H1 (cell line): ENCODE data around the gene WWC1. TPM values are rescaled to one million over a fixed set of nuclear protein-coding genes. Genes with fewer than 3 reads are reported as not detected.

Experiments used
- CTCF ChIA-PET: fragments of 300-600 bp; sonication (Branson Sonifier 250); formaldehyde crosslinking; loops from one replicate; lab custom pipeline; 2021; ENCODE audit not compliant: partially characterized antibody; lab: Charles Lee
- POLR2A ChIA-PET: fragments of 300-600 bp; sonication (Branson Sonifier 250); formaldehyde crosslinking; loops from one replicate; lab custom pipeline; 2021; ENCODE audit warnings: inconsistent platforms; ENCODE audit not compliant: partially characterized antibody; lab: Charles Lee
- DNase-seq, 2 experiments: peaks; one replicate each; pipeline versions ENCODE4 v3.0.0 to v3.0.0-alpha.2; 2010 to 2022; ENCODE audit warnings: low spot score in 2 of 2, low read depth in 1 of 2, mixed read lengths in 1 of 2
- FAIRE-seq: peaks from 2 replicates; lab custom pipeline; 2011; peaks lifted over from hg19 to GRCh38; lab: Jason Lieb, UNC
- H2AFZ ChIP-seq: 2 replicates; pipeline ENCODE4 v1.8.1; 2012; ENCODE audit warnings: low read length, inconsistent platforms
- H2AK5ac ChIP-seq: 2 replicates; pipeline ENCODE4 v1.6.1; 2013; ENCODE audit warnings: low read depth, low read length
- H2BK120ac ChIP-seq: replicated peaks from 2 replicates; pipeline ENCODE3; 2013; ENCODE audit warnings: low read depth, low read length, inconsistent platforms
- H2BK12ac ChIP-seq: 2 replicates; pipeline ENCODE4 v1.6.1; 2013; ENCODE audit warnings: low read depth, low read length
- H2BK15ac ChIP-seq: 2 replicates; pipeline ENCODE4 v1.6.1; 2013; ENCODE audit warnings: low read length
- H2BK20ac ChIP-seq: 2 replicates; pipeline ENCODE4 v1.6.1; 2013; ENCODE audit warnings: low read length
- H2BK5ac ChIP-seq: 2 replicates; pipeline ENCODE4 v1.6.1; 2013; ENCODE audit warnings: low read depth, low read length
- H3K14ac ChIP-seq: 2 replicates; pipeline ENCODE4 v1.6.1; 2013; ENCODE audit warnings: inconsistent platforms; ENCODE audit not compliant: insufficient read length
- H3K18ac ChIP-seq: 2 replicates; pipeline ENCODE4 v1.6.1; 2013; ENCODE audit warnings: low read length; ENCODE audit errors: extremely low read depth
- H3K23ac ChIP-seq: 2 replicates; pipeline ENCODE4 v1.6.1; 2013; ENCODE audit warnings: inconsistent platforms; ENCODE audit not compliant: insufficient read length
- H3K23me2 ChIP-seq: 2 replicates; pipeline ENCODE4 v1.6.1; 2013; ENCODE audit warnings: low read depth, low read length
- H3K27ac ChIP-seq: 2 replicates; pipeline ENCODE4 v1.6.1; 2011; ENCODE audit warnings: low read depth, low read length, inconsistent platforms
- H3K27me3 ChIP-seq, 4 experiments: replicated peaks in 1 of 4; 1 replicate in 1 of 4; 2 replicates in 3 of 4; pipeline versions ENCODE4 v1.6.1 to v1.8.1; 2011 to 2013; ENCODE audit warnings: low read length in 3 of 4, mild to moderate bottlenecking in 3 of 4, inconsistent platforms in 2 of 4, mixed read lengths in 2 of 4, moderate library complexity in 1 of 4; ENCODE audit not compliant: control insufficient read depth in 3 of 4, insufficient read depth in 3 of 4; ENCODE audit errors: extremely low read depth in 1 of 4
- H3K36me3 ChIP-seq, 4 experiments: 2 replicates each; pipeline versions ENCODE4 v1.6.1 to v1.8.1; 2011 to 2013; ENCODE audit warnings: mild to moderate bottlenecking in 4 of 4, low read length in 3 of 4, moderate library complexity in 2 of 4, control low read depth in 1 of 4, inconsistent platforms in 1 of 4; ENCODE audit not compliant: insufficient read depth in 4 of 4, control insufficient read depth in 2 of 4
- H3K4ac ChIP-seq: replicated peaks from 2 replicates; pipeline ENCODE3; 2013; ENCODE audit warnings: low read length, low read depth, mixed read lengths, inconsistent platforms; ENCODE audit not compliant: insufficient read length
- H3K4me1 ChIP-seq, 4 experiments: replicated peaks in 1 of 4; 1 replicate in 1 of 4; 2 replicates in 3 of 4; pipeline versions ENCODE4 v1.6.1 to v1.8.1; 2011 to 2013; ENCODE audit warnings: low read length in 3 of 4, inconsistent platforms in 2 of 4, mixed read lengths in 1 of 4; ENCODE audit not compliant: insufficient read depth in 4 of 4, control insufficient read depth in 3 of 4
- H3K4me2 ChIP-seq, 2 experiments: 2 replicates each; pipeline versions ENCODE4 v1.6.1 to v1.8.1; 2011 to 2013; ENCODE audit warnings: low read depth in 2 of 2, low read length in 2 of 2, control low read depth in 1 of 2, inconsistent platforms in 1 of 2, mild to moderate bottlenecking in 1 of 2; ENCODE audit not compliant: insufficient read depth in 1 of 2
- H3K4me3 ChIP-seq, 4 experiments: fragments of 200-600, 300-600 bp in 1 of 4; sonication (generic), shearing (Covaris generic), sonication (Bioruptor Twin) in 1 of 4; 2 replicates each; pipeline versions ENCODE4 v1.5.1 to v1.8.1; 2011 to 2016; ENCODE audit warnings: low read length in 4 of 4, low read depth in 3 of 4, control low read depth in 2 of 4, inconsistent platforms in 2 of 4, mild to moderate bottlenecking in 2 of 4, mixed read lengths in 1 of 4, moderate library complexity in 1 of 4; ENCODE audit not compliant: insufficient read depth in 2 of 4; ENCODE audit errors: extremely low read depth in 1 of 4
- H3K56ac ChIP-seq: replicated peaks from 2 replicates; pipeline ENCODE3; 2013; ENCODE audit warnings: low read depth, mild to moderate bottlenecking, mixed read lengths, low read length, inconsistent platforms; ENCODE audit not compliant: insufficient read length
- H3K79me1 ChIP-seq: 2 replicates; pipeline ENCODE4 v1.6.1; 2013; ENCODE audit warnings: low read depth, low read length, control low read depth
- H3K79me2 ChIP-seq, 2 experiments: 2 replicates each; pipeline versions ENCODE4 v1.6.1 to v1.8.1; 2012 to 2013; ENCODE audit warnings: low read length in 2 of 2, mild to moderate bottlenecking in 2 of 2, inconsistent platforms in 1 of 2; ENCODE audit not compliant: insufficient read depth in 2 of 2, control insufficient read depth in 1 of 2
- H3K9ac ChIP-seq, 4 experiments: replicated peaks in 1 of 4; 1 replicate in 1 of 4; 2 replicates in 3 of 4; pipeline versions ENCODE4 v1.6.1 to v1.8.1; 2011 to 2013; ENCODE audit warnings: low read depth in 3 of 4, low read length in 3 of 4, control low read depth in 2 of 4, mild to moderate bottlenecking in 2 of 4, moderate library complexity in 2 of 4, inconsistent platforms in 1 of 4; ENCODE audit errors: extremely low read depth in 1 of 4
- H3K9me3 ChIP-seq, 2 experiments: 2 replicates each; pipeline versions ENCODE4 v1.6.1 to v1.8.1; 2012 to 2013; ENCODE audit warnings: mild to moderate bottlenecking in 2 of 2, moderate library complexity in 2 of 2, control low read depth in 1 of 2, inconsistent platforms in 1 of 2, low read depth in 1 of 2, low read length in 1 of 2, mixed read lengths in 1 of 2; ENCODE audit not compliant: insufficient read depth in 2 of 2
- H4K20me1 ChIP-seq, 2 experiments: replicated peaks in 1 of 2; 2 replicates each; pipeline versions ENCODE3 to v1.8.1; 2011 to 2013; ENCODE audit warnings: inconsistent platforms in 2 of 2, low read length in 2 of 2, mild to moderate bottlenecking in 1 of 2; ENCODE audit not compliant: insufficient read depth in 2 of 2, control insufficient read depth in 1 of 2
- H4K5ac ChIP-seq: 2 replicates; pipeline ENCODE4 v1.6.1; 2013; ENCODE audit warnings: low read length, low read depth, mixed read lengths, inconsistent platforms; ENCODE audit not compliant: insufficient read length
- H4K8ac ChIP-seq: 2 replicates; pipeline ENCODE4 v1.8.0; 2013; ENCODE audit warnings: mild to moderate bottlenecking, moderate library complexity, low read length, inconsistent platforms; ENCODE audit not compliant: insufficient read depth; ENCODE audit errors: extremely low read depth
- H4K91ac ChIP-seq: replicated peaks from 2 replicates; pipeline ENCODE3; 2013; ENCODE audit warnings: low read length, mixed read lengths, inconsistent platforms; ENCODE audit not compliant: insufficient read length
- HDAC2 ChIP-seq, 2 experiments: fragments of 300-600 bp in 1 of 2; sonication (generic) in 1 of 2; IDR thresholded peaks; 2 replicates each; pipeline ENCODE4 v1.6.1; 2011 to 2012; ENCODE audit warnings: low read depth in 2 of 2, low read length in 2 of 2, mild to moderate bottlenecking in 2 of 2, moderate library complexity in 2 of 2, borderline replicate concordance in 1 of 2, inconsistent platforms in 1 of 2
- RBBP5 ChIP-seq: IDR thresholded peaks from 2 replicates; pipeline ENCODE4 v1.7.1; 2012; ENCODE audit warnings: low read depth, mild to moderate bottlenecking, inconsistent platforms, low read length, moderate library complexity, borderline replicate concordance
- TEAD4 ChIP-seq: IDR thresholded peaks from 2 replicates; pipeline ENCODE4 v1.6.1; 2012; ENCODE audit warnings: low read depth, low read length, inconsistent platforms, mixed read lengths
- polyA plus RNA-seq, 7 experiments: library from polyadenylated mRNA; depleted of rRNA in 3 of 7; stranded (reverse) in 5 of 7; unstranded in 2 of 7; fragments of >200 nt in 5 of 7; fragments of 200-250 nt in 2 of 7; gene quantifications; 1 replicate in 5 of 7; 2 replicates in 1 of 7; 4 replicates in 1 of 7; pipeline versions ENCODE4 v1.2.1 to v1.2.3, GENCODE V29; 2011 to 2013; ENCODE audit warnings: missing spikeins in 2 of 7, mixed read lengths in 2 of 7
- total RNA-seq: library from RNA; stranded (reverse); fragmentation: NEBNext Ultra II Directional; extraction: Animal tissue kit (Norgen Biotek cat#: 25700); gene quantifications from 2 replicates; pipeline ENCODE4 v1.2.1, GENCODE V29; 2021

WWC1 gene
- total and polyA plus RNA-seq, 2 of the 8 experiments (the other 6 are each of a cell fraction or from before 2014, with no cell fraction given) = 16.4 to 41.1 TPM

GRCh38 chr5:168443533-168443932 is 152.1 kb downstream of the WWC1 start:
- no peak overlapping the region for H3K14ac ChIP-seq
- peaks cover 5 to 35% (median 14%) of the 10 kb centered on the region in 4 experiments; a peak in 6 of 8 replicates for H3K36me3 ChIP-seq
- TF ChIP-seq TEAD4 (no peak), RBBP5 (no peak), HDAC2 (IDR thresholded peaks at IDR 0.05; ENCODE audit: borderline replicate concordance in 1 of 2, low read depth in 2 of 2, low read length in 2 of 2) (no peak)
- H3K4me3 ChIP-seq = no peak overlapping the region
- no peak overlapping the region for H3K9ac ChIP-seq
- H3K27me3 ChIP-seq = no peaks in the 10 kb centered on the region
- no peak overlapping the region for H2BK12ac ChIP-seq
- H4K20me1 ChIP-seq = no peaks in the 10 kb centered on the region
- no peak overlapping the region for H2AK5ac ChIP-seq
- H3K4ac ChIP-seq = no peak overlapping the region
- H2BK20ac ChIP-seq = no peak overlapping the region
- no peak overlapping the region for H4K5ac ChIP-seq
- H2BK5ac ChIP-seq = no peak overlapping the region
- no peak overlapping the region for H2AFZ ChIP-seq
- H3K79me2 ChIP-seq = no peaks in the 10 kb centered on the region
- no peaks in the 10 kb centered on the region for H3K9me3 ChIP-seq
- no peaks in the 10 kb centered on the region for H3K79me1 ChIP-seq
- no peak overlapping the region for H4K91ac ChIP-seq
- no peak overlapping the region for H3K27ac ChIP-seq
- H2BK15ac ChIP-seq = no peak overlapping the region
- no peak for FAIRE-seq
- H3K4me2 ChIP-seq = no peak overlapping the region
- H3K4me1 ChIP-seq = no peaks in the 10 kb centered on the region
- H3K18ac ChIP-seq = no peak overlapping the region
- no peak overlapping the region for H3K56ac ChIP-seq
- no peak overlapping the region for H2BK120ac ChIP-seq
- H4K8ac ChIP-seq = no peak overlapping the region
- no peaks in the 10 kb centered on the region for H3K23me2 ChIP-seq
- DNase-seq = no peak
- POLR2A ChIA-PET = no interaction called here
- CTCF ChIA-PET = interaction anchor here (1.0 to 1.2 kb wide), 2 partner anchors 16 to 38 kb away, joined by 3 read pairs; no protein-coding TSS in a partner anchor
- no peak overlapping the region for H3K23ac ChIP-seq
